Measurements from ENCODE around the gene USP9X.
A peak's percentile ranks its signal among the peaks of the same experiment; 100 is the strongest.

Gene USP9X

GRCh38 chrX:41118156-41118555, 32.9 kb downstream of the USP9X start:
- no peak overlapping the region for H3K27ac ChIP-seq
- no peaks in the 10 kb centered on the region for H3K36me3 ChIP-seq
- H3K27me3 ChIP-seq: no peaks in the 10 kb centered on the region
- H3K4me3 ChIP-seq (ENCODE audit: low read depth in 1 of 2, low read length in 1 of 2): no peak overlapping the region
- TF ChIP-seq CTCF (IDR thresholded peaks at IDR 0.05): no peak
- no peaks in the 10 kb centered on the region for H3K9me3 ChIP-seq
- H3K4me1 ChIP-seq (ENCODE audit: control insufficient read depth in 1 of 2, insufficient read depth in 1 of 2, low read depth in 1 of 2, low read length in 1 of 2): peaks cover 15 to 16% of the 10 kb centered on the region in 2 experiments

- H3K36me3 ChIP-seq: peaks cover 14% of the 10 kb centered on the region
- no peak for TF ChIP-seq CTCF (IDR thresholded peaks at IDR 0.05)
- peaks cover 15 to 16% of the 10 kb centered on the region in 2 experiments for H3K4me1 ChIP-seq (ENCODE audit: control insufficient read depth in 1 of 2, insufficient read depth in 1 of 2, low read depth in 1 of 2, low read length in 1 of 2)
- no peak overlapping the region for H3K4me3 ChIP-seq (ENCODE audit: low read depth in 1 of 2, low read length in 1 of 2)
- H3K9me3 ChIP-seq: no peaks in the 10 kb centered on the region
- no peak overlapping the region for H3K27ac ChIP-seq
- no peaks in the 10 kb centered on the region for H3K27me3 ChIP-seq
These were observed 34.6 kb downstream of the USP9X start for GRCh38 chrX:41119803-41120202.

- H3K9me3 ChIP-seq: no peaks in the 10 kb centered on the region
- peaks cover 8 to 13% of the 10 kb centered on the region in 2 experiments for H3K4me1 ChIP-seq (ENCODE audit: control insufficient read depth in 1 of 2, insufficient read depth in 1 of 2, low read depth in 1 of 2, low read length in 1 of 2)
- H3K27me3 ChIP-seq: no peaks in the 10 kb centered on the region
- H3K36me3 ChIP-seq: peaks cover 14% of the 10 kb centered on the region
- H3K4me3 ChIP-seq (ENCODE audit: low read depth in 1 of 2, low read length in 1 of 2): no peak overlapping the region
- H3K27ac ChIP-seq: no peak overlapping the region
- TF ChIP-seq CTCF (IDR thresholded peaks at IDR 0.05): no peak
These were observed 36.5 kb downstream of the USP9X start for GRCh38 chrX:41121766-41122165.

GRCh38 chrX:41122664-41123257, 37.5 kb downstream of the USP9X start:
- Histone ChIP-seq H3K36me3 (peaks cover 14% of the 10 kb centered on the region), H3K27ac (peak overlapping the region; percentile 18), H3K9me3 (no peaks in the 10 kb centered on the region), H3K4me3 (ENCODE audit: low read depth in 1 of 2, low read length in 1 of 2) (no peak overlapping the region), H3K4me1 (ENCODE audit: control insufficient read depth in 1 of 2, insufficient read depth in 1 of 2, low read depth in 1 of 2, low read length in 1 of 2) (peaks cover 4 to 5% of the 10 kb centered on the region in 2 experiments), H3K27me3 (no peaks in the 10 kb centered on the region)
- no peak for TF ChIP-seq CTCF (IDR thresholded peaks at IDR 0.05)

- Histone ChIP-seq H3K4me1 (ENCODE audit: control insufficient read depth in 1 of 2, insufficient read depth in 1 of 2, low read depth in 1 of 2, low read length in 1 of 2) (no peaks in the 10 kb centered on the region), H3K27ac (no peak overlapping the region), H3K9me3 (no peaks in the 10 kb centered on the region), H3K36me3 (peaks cover 38% of the 10 kb centered on the region), H3K4me3 (ENCODE audit: low read depth in 1 of 2, low read length in 1 of 2) (no peak overlapping the region), H3K27me3 (no peaks in the 10 kb centered on the region)
- TF ChIP-seq CTCF (IDR thresholded peaks at IDR 0.05): no peak
These were observed 42.4 kb downstream of the USP9X start for GRCh38 chrX:41127477-41128192.

Data from neutrophil (primary cell).